OCI-LY7 (cell line): ENCODE data around the gene PRMT5. TPM values are rescaled to one million over a fixed set of nuclear protein-coding genes. Genes with fewer than 3 reads are reported as not detected.

Experiments used
- BruUV-seq: library from RNA; stranded (reverse); fragments of 400-500 nt; replicated peaks from 2 replicates; lab custom pipeline; 2021; lab: Mats Ljungman, UMichigan
- CTCF ChIA-PET: fragments of 300-600 bp; sonication (Branson Sonifier 250); formaldehyde crosslinking; loops from one replicate; lab custom pipeline; 2022; ENCODE audit warnings: antibody characterized with exemption; ENCODE audit not compliant: unreplicated experiment; lab: Charles Lee
- POLR2A ChIA-PET: fragments of 300-600 bp; sonication (Branson Sonifier 250); formaldehyde crosslinking; loops from one replicate; lab custom pipeline; 2022; ENCODE audit warnings: antibody characterized with exemption; lab: Charles Lee
- DNase-seq: peaks from one replicate; pipeline ENCODE4 v3.0.0-alpha.2; 2015; ENCODE audit warnings: low spot score
- H2AFZ ChIP-seq: fragments of 200-600 bp; sonication (generic), shearing (Covaris generic); 2 replicates; pipeline ENCODE4 v1.6.1; 2014; ENCODE audit warnings: mild to moderate bottlenecking, antibody characterized with exemption, low read length, moderate library complexity
- H3K27ac ChIP-seq: fragments of 200-600 bp; sonication (generic); 2 replicates; pipeline ENCODE4 v1.5.1; 2014; ENCODE audit warnings: mixed run types, low read depth, mild to moderate bottlenecking, moderate library complexity, low read length, inconsistent platforms; ENCODE audit not compliant: poor library complexity, severe bottlenecking
- H3K36me3 ChIP-seq: fragments of 200-600 bp; sonication (generic); 2 replicates; pipeline ENCODE4 v1.6.1; 2014; ENCODE audit warnings: mild to moderate bottlenecking, antibody characterized with exemption, low read length, moderate library complexity, mixed read lengths; ENCODE audit not compliant: insufficient read depth
- H3K4me1 ChIP-seq: fragments of 200-600 bp; sonication (generic); 2 replicates; pipeline ENCODE4 v1.5.1; 2014; ENCODE audit warnings: mild to moderate bottlenecking, low read length; ENCODE audit not compliant: insufficient read depth, poor library complexity, severe bottlenecking
- H3K4me2 ChIP-seq: fragments of 200-600 bp; sonication (generic); 2 replicates; pipeline ENCODE4 v1.6.1; 2014; ENCODE audit warnings: mild to moderate bottlenecking, low read length
- H3K4me3 ChIP-seq: fragments of 200-600 bp; sonication (generic); 2 replicates; pipeline ENCODE4 v1.5.1; 2014; ENCODE audit warnings: mild to moderate bottlenecking, low read depth, low read length; ENCODE audit not compliant: poor library complexity, severe bottlenecking
- H3K79me2 ChIP-seq: fragments of 200-600 bp; sonication (generic); 2 replicates; pipeline ENCODE4 v1.6.1; 2016; ENCODE audit warnings: low read depth, mild to moderate bottlenecking, low read length, moderate library complexity, mixed read lengths; ENCODE audit not compliant: insufficient read depth
- H3K9me2 ChIP-seq: fragments of 200-600 bp; sonication (generic); 2 replicates; pipeline ENCODE4 v1.6.1; 2016; ENCODE audit warnings: mild to moderate bottlenecking, low read length, mixed read lengths; ENCODE audit not compliant: insufficient read depth
- H3K9me3 ChIP-seq: fragments of 200-600 bp; sonication (generic); 2 replicates; pipeline ENCODE4 v1.6.1; 2014; ENCODE audit warnings: mild to moderate bottlenecking, mixed run types, low read length, mixed read lengths
- H4K20me1 ChIP-seq: fragments of 200-600 bp; sonication (generic); 2 replicates; pipeline ENCODE4 v1.6.1; 2014; ENCODE audit warnings: mild to moderate bottlenecking, antibody characterized with exemption, low read length, moderate library complexity, mixed read lengths; ENCODE audit not compliant: insufficient read depth
- CTCF ChIP-seq: fragments of 200-600 bp; sonication (generic); conservative IDR thresholded peaks from 2 replicates; pipeline ENCODE4 v1.5.1; 2014; ENCODE audit warnings: mild to moderate bottlenecking, antibody characterized with exemption, low read length, moderate library complexity, mixed read lengths
- EZH2phosphoT487 ChIP-seq: fragments of 200-600 bp; sonication (generic); IDR thresholded peaks from 2 replicates; pipeline ENCODE4 v1.6.1; 2018; ENCODE audit warnings: low read depth, borderline replicate concordance, mild to moderate bottlenecking, mixed run types, antibody characterized with exemption, low read length, moderate library complexity, mixed read lengths
- intact Hi-C: fragments of 100-400 bp; cut with micrococcal nuclease; formaldehyde crosslinking; loops from one replicate; pipeline ENCODE4 v1.10.0; 2022; ENCODE audit not compliant: unreplicated experiment
- total RNA-seq, 2 experiments: library from RNA; depleted of rRNA in 1 of 2; stranded (reverse); fragments of >200 nt in 1 of 2; shearing (Covaris generic) in 1 of 2; gene quantifications; 2 replicates each; pipeline ENCODE4 v1.2.3, GENCODE V29; 2014 to 2022

Gene PRMT5
- total RNA-seq, 2 experiments from 2014 or later, result 93.1 to 135 TPM

GRCh38 chr14:22887260-22887989, 41.8 kb downstream of the PRMT5 start:
- H4K20me1 ChIP-seq, result no peaks in the 10 kb centered on the region
- POLR2A ChIA-PET, result interaction anchor here (0.6 to 7.6 kb wide), 11 partner anchors 12 to 94 kb away, joined by 4 to 65 read pairs (median 6); partner anchors contain the start of genes HAUS4, LRP10, PRMT5 and RBM23
- H3K4me3 ChIP-seq, result peak overlapping the region; percentile 71
- H3K9me3 ChIP-seq, result no peaks in the 10 kb centered on the region
- no peak for TF ChIP-seq CTCF
- TF ChIP-seq EZH2phosphoT487, result no peak
- H2AFZ ChIP-seq, result peak overlapping the region; percentile 43; the same call in 1 of the 2 replicates
- intact Hi-C loops, result loop anchor here (1.0 to 5.0 kb wide), 3 partner anchors 16 to 965 kb away; partner anchors contain the start of gene LRP10
- H3K4me1 ChIP-seq, result peaks cover 77% of the 10 kb centered on the region
- CTCF ChIA-PET, result interaction anchor here (1.0 to 1.3 kb wide), 2 partner anchors 14 to 16 kb away, joined by 4 read pairs; partner anchors contain the start of gene LRP10
- peak; percentile 98 for DNase-seq
- H3K36me3 ChIP-seq, result no peaks in the 10 kb centered on the region
- H3K4me2 ChIP-seq, result peak overlapping the region; percentile 79
- BruUV-seq, result TSS peak; percentile 89
- no peaks in the 10 kb centered on the region for H3K79me2 ChIP-seq
- H3K9me2 ChIP-seq, result no peaks in the 10 kb centered on the region
- H3K27ac ChIP-seq, result peak overlapping the region; percentile 96

- Histone ChIP-seq H3K4me3 (peak overlapping the region; percentile 71), H3K36me3 (no peaks in the 10 kb centered on the region), H3K9me3 (no peaks in the 10 kb centered on the region), H4K20me1 (no peaks in the 10 kb centered on the region), H3K4me1 (peaks cover 80% of the 10 kb centered on the region), H3K79me2 (no peaks in the 10 kb centered on the region), H3K4me2 (peak overlapping the region; percentile 79), H2AFZ (peak overlapping the region; percentile 43; the same call in 1 of the 2 replicates), H3K27ac (peak overlapping the region; percentile 96), H3K9me2 (no peaks in the 10 kb centered on the region)
- TF ChIP-seq EZH2phosphoT487 (no peak), CTCF (peak; percentile 65)
- intact Hi-C loops, result loop anchor here (1.0 to 5.0 kb wide), 3 partner anchors 15 to 964 kb away; partner anchors contain the start of gene LRP10
- POLR2A ChIA-PET, result interaction anchor here (0.6 to 7.6 kb wide), 8 partner anchors 13 to 461 kb away, joined by 3 to 65 read pairs (median 4); partner anchors contain the start of genes LRP10 and RBM23
- CTCF ChIA-PET, result interaction anchor here (0.6 to 2.0 kb wide), 3 partner anchors 11 to 13 kb away, joined by 3 to 5 read pairs (median 3); no protein-coding TSS in a partner anchor
- no TSS peak for BruUV-seq
- DNase-seq, result peak; percentile 86
Observed at GRCh38 chr14:22886500-22887259, 42.5 kb downstream of the PRMT5 start.
